WERI-Rb-1 (cell line): ENCODE measurements around the gene MGST3.

Source experiments
- DNase-seq: peaks from one replicate; pipeline ENCODE4 v3.0.0-alpha.2; 2020
- H3K27ac ChIP-seq: fragments of 250-450 bp; sonication (Bioruptor Pico); 2 replicates; pipeline ENCODE4 v1.5.1; 2020; ENCODE audit warnings: mild to moderate bottlenecking, moderate library complexity
- H3K27me3 ChIP-seq: fragments of 250-450 bp; sonication (Bioruptor Pico); 2 replicates; pipeline ENCODE4 v1.5.1; 2021; ENCODE audit warnings: mild to moderate bottlenecking, low read depth, moderate library complexity; ENCODE audit not compliant: insufficient read depth, severe bottlenecking
- H3K36me3 ChIP-seq: fragments of 250-450 bp; sonication (Bioruptor Pico); 2 replicates; pipeline ENCODE4 v1.5.1; 2020; ENCODE audit warnings: mild to moderate bottlenecking, moderate library complexity
- H3K4me3 ChIP-seq: 2 replicates; pipeline ENCODE4 v1.5.1; 2011; ENCODE audit warnings: low read depth, mild to moderate bottlenecking, control low read depth, low read length
- H3K9me3 ChIP-seq: fragments of 250-450 bp; sonication (Bioruptor Pico); 2 replicates; pipeline ENCODE4 v1.5.1; 2021; ENCODE audit warnings: mild to moderate bottlenecking, moderate library complexity; ENCODE audit not compliant: severe bottlenecking
- CTCF ChIP-seq: IDR thresholded peaks from 2 replicates; pipeline ENCODE4 v1.5.1; 2011; ENCODE audit warnings: low read depth, mild to moderate bottlenecking, control low read depth, inconsistent platforms, low read length

Gene MGST3

GRCh38 chr1:165703648-165704047, 72.6 kb downstream of the MGST3 start:
- TF ChIP-seq CTCF = no peak
- Histone ChIP-seq H3K36me3 (no peaks in the 10 kb centered on the region), H3K27ac (no peak overlapping the region)

More at GRCh38 chr1:165703648-165704047, 72.6 kb downstream of the MGST3 start:
- H3K9me3 ChIP-seq = no peaks in the 10 kb centered on the region
- H3K4me3 ChIP-seq = no peak overlapping the region
- DNase-seq = no peak
- no peaks in the 10 kb centered on the region for H3K27me3 ChIP-seq
